IPS-NIHi11 (cell line): ENCODE measurements around the gene MT1G.
"Not testable (repeated sequence)": the region's sequence is repeated elsewhere in the genome, so short reads cannot be mapped to it uniquely, and the experiment has no call there.

Experiments
- DNase-seq: peaks from one replicate; pipeline ENCODE4 v3.0.0; 2012; ENCODE audit warnings: mixed read lengths, low spot score

The MT1G gene

DNA sequence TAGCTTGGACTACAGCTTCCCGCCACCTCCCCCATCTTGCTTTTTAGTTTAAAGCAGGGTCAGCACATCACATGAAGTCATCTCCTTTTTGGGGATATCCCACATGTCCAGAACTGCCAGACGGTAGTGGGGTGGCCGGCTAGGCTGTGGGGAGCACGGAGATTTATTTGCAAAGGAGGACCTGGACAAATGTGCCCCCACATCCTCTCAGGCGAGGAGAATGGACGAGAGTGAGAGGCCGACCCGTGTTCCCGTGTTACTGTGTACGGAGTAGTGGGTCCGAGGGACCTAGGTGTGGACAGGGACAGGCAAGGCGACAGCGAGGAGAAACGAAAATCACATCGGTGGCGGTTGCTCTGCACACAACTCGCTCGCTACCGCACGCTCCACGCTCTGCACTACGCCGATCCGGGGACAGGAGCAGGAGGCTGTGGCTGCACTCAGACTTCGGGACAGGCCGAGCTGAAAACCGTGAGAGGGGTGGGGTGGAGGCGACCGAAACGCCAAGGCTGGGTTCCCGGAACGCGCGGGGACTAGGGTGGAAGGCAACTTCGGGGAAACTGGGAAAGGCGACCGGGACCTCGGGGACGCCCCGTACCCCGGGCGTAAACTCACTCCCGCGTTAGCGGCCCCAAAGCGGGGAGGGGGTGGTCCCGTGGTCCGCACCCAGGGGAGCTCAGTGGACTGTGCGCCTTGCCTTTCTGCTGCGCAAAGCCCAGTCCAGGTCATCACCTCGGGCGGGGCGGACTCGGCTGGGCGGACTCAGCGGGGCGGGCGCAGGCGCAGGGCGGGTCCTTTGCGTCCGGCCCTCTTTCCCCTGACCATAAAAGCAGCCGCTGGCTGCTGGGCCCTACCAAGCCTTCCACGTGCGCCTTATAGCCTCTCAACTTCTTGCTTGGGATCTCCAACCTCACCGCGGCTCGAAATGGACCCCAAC lies 29.8 kb downstream of the MT1G start, which contains the start of gene MT1A:
MT1A (plus strand) TSS at position 853 of the 937 bp plus-strand sequence; CDS start at position 926, 73 bp downstream.
- peak; percentile 77 for DNase-seq

DNA sequence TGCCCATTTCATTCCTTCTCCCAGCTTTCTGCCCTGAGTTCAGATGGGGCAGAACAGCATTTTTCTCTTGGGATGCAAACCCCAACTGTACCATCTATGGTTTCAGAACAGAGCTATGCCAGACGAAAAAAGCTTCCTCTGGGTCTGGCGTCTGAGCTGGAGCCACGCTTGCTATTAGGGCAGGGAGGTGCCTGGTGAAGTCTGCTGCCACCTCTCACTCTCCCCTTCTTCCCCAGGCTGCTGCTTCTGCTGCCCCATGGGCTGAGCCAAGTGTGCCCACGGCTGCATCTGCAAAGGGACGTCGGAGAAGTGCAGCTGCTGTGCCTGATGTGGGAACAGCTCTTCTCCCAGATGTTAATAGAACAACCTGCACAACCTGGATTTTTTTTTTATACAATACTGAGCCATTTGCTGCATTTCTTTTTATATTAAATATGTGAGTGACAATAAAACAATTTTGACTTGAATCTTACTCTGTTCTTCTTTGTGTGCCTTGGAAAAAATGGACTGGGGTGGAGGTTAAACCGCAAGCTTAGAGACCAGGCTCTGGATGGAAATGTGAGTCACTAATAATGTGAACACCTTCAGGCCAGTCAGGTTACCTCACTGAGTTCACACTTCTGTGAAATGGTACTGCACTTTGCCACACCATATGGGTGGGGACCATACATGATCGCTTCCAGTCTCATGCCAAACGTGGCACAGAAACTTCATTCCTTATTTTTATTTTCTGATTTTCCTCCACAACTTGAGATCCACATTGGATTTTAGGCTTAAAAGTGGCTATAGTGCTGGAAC lies 31.1 kb downstream of the MT1G start:
- no peak for DNase-seq

DNA sequence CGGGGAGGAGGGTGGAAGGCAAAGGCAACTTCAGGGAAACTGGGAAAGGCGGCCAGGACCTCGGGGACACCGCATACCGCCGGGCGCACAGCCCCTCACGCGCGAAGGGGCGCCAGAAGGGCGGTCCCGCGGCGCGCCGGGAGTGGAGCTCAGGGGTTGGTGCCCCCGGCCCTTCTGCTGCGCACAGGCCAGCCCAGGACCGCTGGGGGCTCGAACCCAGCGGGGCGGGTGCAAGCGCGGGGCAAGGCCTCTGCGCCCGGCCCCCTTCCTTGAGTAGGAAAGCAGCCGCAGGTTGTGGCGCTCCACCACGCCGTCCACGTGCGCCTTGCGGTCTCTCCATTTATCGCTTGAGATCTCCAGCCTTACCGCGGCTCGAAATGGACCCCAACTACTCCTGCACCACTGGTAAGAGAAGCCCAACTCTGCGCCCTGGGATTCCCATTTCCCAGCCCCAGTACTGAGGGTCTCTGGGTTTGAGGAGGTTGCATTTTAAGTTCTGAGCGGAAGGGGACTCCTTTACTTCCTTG lies 32.4 kb downstream of the MT1G start:
- DNase-seq: no peak

DNA sequence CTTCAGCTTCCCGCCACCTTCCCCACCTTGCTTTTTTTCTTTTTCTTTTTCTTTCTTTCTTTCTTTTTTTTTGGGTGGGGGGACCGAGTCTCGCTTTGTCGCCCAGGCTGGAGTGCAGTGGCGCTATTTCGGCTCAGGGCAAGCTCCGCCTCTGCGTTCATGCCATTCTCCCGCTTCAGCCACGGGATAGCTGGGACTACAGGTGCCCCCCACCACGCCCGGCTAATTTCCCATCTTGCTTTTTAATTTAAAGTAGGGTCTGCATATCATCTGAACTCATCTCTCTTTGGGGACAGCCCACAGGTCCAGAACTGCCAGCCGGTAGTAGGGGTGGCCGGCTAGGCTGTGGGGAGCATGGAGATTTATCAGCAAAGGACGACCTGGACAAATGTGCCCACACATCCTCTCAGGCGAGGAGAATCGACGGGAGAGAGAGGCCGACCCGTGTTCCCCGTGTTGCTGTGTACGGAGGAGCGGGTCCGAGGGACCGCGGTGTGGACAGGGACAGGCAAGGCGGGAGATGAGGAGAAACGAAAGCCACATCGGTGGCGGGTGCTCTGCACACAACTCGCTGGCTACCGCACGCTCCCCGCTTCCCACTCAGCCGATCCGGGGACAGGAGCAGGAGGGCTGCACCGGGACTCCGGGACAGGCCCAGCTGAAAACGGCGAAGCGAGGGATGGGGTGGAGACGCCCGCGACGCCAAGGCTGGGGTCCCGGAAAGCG lies 33.0 kb downstream of the MT1G start:
- no peak for DNase-seq

DNA sequence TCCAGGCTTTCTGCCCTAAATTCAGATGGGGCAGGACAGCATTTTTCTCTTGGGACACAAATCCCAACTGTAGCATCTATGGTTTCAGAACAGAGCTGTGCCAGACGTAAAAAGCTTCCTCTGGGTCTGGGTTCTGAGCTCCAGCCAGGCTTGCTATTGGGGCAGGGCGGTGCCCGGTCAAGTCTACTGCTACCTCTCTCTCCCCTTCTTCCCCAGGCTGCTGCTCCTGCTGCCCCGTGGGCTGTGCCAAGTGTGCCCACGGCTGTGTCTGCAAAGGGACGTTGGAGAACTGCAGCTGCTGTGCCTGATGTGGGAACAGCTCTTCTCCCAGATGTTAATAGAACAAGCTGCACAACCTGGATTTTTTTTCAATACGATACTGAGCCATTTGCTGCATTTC lies 34.3 kb downstream of the MT1G start:
- DNase-seq: no peak

DNA sequence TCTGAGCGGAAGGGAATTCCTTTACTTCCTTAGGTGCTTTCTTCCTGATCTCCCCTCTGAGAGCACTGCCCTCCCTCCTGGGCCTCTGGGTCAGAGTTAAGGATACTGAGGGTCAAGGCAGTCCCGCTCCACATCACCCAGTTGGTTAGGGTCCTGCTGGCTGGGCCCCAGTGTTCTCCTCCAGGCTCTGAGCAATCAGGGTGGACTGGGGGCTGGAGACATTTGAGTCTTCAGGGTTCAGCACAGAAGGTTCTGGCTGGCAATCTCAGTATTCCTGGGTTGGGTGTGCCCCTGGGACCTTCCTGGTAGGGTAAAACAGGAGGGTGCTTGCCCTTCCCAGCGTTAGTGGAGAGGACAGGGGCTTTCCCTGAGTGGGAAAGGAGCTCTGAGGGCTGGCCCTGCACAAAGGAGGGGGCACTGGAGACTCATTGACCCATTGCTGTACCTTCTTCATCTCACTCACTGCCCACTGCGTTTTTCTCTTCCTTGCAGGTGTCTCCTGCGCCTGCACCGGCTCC lies 35.0 kb downstream of the MT1G start:
- no peak for DNase-seq

DNA sequence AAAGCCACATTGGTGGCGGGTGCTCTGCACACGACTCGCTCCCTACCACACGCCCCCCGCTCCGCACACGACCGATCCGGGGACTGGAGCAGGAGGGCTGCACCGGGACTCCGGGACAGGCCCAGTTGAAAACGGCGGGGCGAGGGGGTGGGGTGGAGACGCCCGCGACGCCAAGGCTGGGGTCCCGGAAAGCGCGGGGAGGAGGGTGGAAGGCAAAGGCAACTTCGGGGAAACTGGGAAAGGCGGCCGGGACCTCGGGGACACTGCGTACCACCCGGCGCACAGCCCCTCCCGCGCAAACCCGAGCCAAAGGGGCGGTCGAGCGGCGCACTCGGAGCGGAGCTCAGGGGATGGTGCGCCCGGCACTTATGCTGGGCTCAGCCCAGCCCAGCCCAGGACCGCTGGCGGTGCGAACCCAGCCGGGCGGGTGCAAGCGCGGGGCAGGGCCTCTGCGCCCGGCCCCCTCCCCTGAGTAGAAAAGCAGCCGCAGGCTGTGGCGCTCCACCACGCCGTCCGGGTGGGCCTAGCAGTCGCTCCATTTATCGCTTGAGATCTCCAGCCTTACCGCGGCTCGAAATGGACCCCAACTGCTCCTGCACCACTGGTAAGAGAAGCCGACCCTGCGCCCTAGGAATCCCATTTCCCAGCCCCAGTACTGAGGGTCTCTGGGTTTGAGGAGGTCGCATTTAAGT lies 35.6 kb downstream of the MT1G start, which contains the start of gene MT1M:
MT1M (plus strand) TSS at position 504 of the 692 bp plus-strand sequence; CDS start at position 577, 73 bp downstream.
- peak; percentile 48 for DNase-seq

DNA sequence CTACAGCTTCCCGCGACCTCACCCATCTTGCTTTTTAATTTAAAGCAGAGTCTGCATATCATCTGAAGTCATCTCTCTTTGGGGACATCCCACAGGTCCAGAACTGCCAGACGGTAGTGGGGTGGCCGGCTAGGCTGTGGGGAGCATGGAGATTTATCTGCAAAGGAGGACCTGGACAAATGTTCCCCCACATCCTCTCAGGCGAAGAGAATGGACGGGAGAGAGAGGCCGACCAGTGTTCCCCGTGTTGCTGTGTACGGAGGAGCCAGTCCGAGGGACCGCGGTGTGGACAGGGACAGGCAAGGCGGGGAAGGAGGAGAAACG lies 36.1 kb downstream of the MT1G start:
- no peak for DNase-seq

DNA sequence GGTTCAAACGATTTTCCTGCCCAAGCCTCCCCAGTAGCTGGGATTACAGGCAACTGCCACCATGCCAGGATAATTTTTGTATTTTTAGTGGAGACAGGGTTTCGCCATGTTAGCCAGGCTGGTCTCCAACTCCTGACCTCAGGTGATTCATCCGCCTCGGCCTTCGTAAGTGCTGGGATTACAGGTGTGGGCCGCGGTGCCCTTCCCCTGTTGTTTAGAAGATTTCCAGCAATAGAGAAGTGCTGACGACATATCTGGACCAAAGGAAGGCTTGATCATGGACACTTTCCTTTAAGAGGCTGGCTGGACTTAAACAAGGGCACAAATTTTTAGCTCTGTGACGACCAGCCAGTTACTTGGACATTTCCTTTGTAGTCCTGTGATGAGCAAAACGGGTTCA lies 36.7 kb downstream of the MT1G start:
- no peak for DNase-seq

DNA sequence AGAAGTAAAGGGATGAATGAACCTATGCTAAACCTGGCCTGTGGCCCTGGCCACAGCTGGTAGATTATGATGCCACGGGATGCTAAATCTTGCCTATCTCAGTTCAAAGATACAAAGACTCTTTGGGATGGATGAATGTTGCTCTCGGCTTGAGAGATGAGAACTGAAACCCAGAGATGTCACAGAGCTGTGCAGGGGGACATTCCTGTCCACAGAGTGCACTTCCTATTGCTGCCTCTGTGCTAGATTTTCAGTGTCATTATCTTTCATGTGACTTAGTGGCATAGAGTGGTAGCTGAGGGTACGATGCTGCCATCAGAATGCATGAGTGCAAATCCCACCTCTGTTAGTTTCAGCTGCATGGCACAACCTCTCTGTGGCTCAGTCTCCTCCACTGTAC lies 37.7 kb downstream of the MT1G start:
- DNase-seq: no peak

DNA sequence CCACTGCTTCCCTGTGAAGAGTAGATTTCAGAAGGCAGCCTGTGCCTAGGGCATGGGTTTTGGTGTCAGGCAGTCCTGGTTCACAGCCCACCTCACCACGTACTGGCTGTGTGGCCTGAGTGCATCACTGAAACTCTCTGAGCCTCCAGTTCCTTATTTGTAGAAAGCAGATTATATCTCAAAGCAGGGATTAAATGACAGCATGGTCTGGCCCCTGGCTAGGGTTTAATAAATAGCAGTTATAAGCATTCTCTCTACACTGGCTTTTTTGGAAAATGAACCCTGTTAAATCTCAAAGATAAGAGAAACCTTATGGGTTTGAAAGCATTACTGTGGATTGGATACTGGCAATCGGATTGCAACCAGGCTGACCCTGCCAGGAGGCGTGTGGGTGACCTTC lies 38.3 kb downstream of the MT1G start:
- no peak for DNase-seq

DNA sequence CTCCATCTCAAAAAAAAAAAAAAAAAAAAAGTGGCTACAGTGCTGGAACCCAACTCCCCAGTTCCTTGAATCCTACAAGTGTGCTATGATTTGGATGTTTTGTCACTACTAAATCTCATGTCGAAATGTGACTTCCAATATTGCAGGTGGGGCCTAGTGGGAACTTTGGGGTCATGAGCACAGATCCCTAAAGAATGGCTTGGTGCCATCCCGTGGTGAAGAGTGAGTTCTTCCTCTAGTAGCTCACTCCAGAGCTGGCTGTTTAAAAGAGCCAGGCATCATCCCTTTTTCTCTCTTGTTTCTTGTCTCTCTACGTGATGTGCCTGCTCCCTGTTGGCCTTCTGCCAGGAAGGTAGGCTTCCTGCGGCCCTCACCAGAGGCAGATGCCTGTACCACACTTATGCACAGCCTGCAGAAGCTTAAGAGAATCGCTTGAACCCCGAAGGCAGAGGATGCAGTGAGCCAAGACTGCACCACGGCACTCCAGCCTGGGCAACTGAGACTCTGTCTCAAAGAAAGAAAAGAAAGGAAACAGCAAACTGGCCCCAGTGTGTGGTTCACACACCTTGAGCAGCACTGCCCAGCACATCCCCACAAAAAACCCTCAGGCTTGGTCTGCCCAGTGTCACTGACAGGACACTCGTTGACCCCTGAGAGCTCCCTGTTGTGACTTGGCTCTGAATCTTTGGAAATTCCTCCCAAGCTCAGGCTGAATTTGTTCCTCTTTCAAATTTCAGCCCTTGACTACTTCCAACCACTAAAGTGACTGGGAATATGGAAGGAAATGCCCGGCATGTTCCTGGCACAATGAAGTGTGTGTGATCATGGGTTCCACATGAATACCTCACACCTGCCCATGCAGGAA lies 39.1 kb downstream of the MT1G start:
- no peak for DNase-seq

DNA sequence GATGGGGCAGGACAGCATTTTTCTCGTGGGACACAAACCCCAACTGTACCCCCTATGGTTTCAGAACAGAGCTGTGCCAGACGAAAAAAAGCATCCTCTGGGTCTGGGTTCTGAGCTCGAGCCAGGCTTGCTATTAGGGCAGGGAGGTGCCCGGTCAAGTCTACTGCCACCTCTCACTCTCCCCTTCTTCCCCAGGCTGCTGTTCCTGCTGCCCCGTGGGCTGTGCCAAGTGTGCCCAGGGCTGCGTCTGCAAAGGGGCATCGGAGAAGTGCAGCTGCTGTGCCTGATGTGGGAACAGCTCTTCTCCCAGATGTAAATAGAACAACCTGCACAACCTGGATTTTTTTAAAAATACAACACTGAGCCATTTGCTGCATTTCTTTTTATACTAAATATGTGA lies 41.2 kb downstream of the MT1G start:
- DNase-seq: no peak

DNA sequence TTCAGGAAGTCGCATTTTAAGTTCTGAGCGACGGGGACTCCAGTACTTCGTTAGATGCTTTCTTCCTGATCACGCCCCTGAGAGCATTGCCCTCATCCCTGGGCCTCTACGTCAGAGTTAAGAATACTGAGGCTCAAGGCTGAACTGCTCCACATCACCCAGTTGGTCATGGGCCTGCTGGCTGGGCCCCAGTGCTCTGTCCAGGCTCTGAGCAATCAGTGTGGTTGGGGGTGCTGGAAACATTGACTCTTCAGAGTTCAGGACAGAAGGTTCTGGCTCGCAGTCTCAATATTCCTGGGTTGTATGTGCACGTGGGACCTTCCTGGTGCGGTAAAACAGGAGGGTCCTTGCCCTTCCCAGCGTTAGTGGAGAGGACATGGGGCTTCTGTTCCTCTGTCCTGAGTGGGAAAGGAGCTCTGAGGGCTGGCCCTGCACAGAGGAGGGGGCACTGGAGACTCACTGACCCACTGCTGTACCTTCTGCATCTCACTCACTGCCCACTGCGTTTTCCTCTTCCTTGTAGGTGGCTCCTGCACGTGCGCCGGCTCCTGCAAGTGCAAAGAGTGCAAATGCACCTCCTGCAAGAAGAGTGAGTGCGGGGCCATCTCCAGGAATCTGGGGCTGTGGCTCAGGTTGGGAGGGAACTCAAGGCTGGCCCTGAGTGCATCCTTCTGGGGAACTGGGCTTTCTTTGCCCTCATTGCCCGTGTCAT lies 41.8 kb downstream of the MT1G start:
- DNase-seq: no peak

DNA sequence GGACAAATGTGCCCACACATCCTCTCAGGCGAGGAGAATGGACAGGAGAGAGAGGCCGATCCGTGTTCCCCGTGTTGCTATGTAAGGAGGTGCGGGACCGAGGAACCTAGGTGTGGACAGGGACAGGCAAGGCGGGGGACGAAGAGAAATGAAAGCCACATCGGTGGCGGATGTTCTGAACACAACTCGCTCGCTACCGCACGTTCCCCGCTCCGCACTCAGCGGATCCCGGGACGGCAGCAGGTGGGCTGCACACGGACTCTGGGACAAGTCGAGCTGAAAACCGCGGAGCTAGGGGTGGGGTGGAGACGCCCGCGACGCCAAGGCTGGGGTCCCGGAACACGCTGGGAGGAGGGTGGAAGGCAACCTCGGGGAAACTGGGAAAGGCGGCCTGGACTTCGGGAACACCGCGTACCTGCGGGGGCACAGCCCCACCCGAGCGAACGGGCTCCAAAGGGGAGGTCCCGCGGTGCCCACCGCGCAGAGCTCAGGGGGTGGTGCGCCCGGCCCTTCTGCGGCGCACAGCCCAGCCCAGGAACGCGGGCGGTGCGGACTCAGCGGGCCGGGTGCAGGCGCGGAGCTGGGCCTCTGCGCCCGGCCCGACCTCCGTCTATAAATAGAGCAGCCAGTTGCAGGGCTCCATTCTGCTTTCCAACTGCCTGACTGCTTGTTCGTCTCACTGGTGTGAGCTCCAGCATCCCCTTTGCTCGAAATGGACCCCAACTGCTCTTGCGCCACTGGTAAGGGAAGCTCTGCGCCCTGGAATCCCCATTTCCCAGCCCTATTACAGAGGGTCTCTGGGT lies 42.5 kb downstream of the MT1G start, which contains the start of gene MT1E:
MT1E (plus strand) TSS at position 642 of the 803 bp plus-strand sequence; CDS start at position 713, 71 bp downstream.
- peak; percentile 67 for DNase-seq

DNA sequence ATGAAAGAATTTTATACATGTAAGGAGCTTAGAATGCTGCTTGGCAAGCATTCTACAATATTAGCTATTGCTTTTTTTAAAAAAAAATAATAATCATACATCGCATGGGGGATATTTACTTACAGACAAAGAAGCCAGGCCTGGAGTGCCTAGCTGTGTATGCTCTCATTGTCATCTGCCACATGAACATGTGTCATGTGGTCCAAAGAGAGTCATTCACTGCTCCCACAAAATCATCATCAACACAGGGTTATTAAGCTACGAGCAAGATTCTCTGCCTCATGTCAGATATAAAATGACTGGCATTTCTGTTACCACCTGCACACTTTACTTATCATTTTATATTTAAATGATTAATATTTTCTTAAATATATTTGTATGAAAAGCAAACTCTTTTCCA lies 44.2 kb downstream of the MT1G start:
- DNase-seq: no peak

DNA sequence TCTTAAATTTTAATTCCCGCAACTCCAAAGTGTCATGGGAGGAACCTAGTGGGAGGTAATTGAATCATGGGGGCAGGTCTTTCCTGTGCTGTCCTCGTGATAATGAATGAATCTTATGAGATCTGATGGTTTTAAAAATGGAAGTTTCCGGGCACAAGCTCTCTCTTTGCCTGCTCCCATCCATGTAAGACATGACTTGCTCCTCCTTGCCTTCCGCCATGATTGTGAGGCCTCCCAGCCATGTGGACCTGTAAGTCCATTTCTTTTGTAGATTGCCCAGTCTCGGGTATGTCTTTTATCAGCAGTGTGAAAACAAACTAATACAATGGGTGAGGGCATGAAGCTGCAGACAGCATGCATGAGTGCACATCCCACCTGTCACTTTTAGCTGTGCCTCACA lies 44.7 kb downstream of the MT1G start:
- not testable (repeated sequence) for DNase-seq

DNA sequence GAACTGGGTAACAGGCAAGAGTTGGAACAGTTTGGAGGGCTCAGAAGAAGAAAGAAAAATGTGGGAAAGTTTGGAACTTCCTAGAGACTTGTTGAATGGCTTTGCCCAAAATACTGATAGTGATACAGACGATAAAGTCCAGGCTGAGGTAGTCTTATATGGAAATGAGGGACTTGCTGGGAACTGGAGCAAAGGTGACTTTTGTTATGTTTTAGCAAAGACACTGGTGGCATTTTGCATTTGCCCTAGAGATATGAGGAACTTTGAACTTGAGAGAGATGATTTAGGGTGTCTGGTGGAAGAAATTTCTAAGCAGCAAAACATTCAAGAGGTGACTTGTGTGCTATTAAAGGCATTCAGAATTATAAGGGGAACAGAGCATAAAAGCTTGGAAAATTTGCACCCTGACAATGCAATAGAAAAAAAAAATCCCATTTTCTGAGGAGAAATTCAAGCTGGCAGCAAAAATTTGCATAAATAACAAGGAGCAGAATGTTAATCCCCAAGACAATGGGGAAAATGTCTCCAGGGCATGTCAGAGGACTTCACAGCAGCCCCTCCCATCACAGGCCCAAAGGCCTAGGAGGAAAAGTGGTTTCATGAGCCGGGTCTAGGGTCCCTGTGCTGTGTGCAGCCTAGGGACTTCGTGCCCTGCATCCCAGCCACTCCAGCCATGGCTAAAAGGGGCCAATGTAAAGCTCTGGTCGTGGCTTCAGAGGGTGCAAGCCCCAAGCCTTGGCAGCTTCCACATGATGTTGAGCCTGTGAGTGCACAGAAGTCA lies 46.0 kb downstream of the MT1G start:
- not testable (repeated sequence) for DNase-seq
